ENCODE measurements around the gene PHETA2. TPM values are rescaled to one million over a fixed set of nuclear protein-coding genes. Genes with fewer than 3 reads are reported as not detected.

The PHETA2 gene
- total and polyA plus RNA-seq, 2 of the 13 experiments (the other 11 are each of a cell fraction or from before 2014, with no cell fraction given) = 0.07 TPM; not detected in 1

DNA sequence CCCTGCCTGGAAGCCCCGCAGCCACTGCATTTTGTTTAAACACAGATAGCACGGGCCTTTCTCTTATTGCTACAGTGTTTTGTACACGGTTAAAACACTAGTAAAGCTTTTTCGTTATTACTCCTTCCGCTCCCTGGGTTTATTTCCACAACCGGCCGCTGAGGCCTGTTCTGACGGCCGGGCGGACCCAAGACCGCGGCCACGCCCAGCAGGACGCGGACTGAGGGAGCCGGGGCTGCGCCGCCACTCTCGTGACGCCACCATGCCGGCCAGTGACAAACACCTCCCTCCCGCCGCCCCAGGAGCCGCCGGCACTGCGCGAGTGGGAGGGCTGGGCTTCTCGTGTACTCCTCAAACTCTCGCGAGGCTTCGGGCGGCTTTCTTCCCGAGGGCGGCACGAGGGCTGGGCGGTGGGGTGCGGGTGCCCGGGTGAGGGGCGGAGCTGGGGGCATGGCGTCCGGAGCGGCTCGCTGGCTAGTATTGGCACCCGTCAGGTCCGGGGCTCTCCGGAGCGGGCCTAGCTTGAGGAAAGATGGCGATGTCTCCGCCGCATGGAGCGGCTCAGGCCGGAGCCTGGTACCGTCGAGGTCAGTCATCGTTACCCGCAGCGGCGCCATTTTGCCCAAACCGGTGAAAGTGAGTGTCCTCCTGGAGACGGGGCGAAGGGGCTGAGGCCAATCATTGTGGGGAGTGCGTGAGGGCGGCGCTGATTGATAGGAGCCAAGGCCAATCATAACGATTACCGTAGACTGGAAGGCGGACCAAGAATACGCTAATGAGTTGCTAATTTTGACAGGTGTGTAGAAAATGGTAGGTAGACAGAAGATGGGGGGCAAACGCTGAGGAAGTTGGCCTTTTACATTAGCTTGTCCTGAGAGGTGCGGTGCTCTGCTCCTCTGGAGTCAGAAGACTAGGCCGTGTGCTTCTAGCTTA, 5.5 kb downstream of the PHETA2 start, which contains the start of gene SMDT1 (continued):
- TF ChIP-seq FOXJ3 (CRISPR knock-in tag; IDR thresholded peaks at IDR 0.05; ENCODE audit: borderline replicate concordance) (peak; percentile 46; the same call in 1 of the 2 replicates), ATF7-NPFF (CRISPR knock-in tag; IDR thresholded peaks at IDR 0.05; ENCODE audit: low read depth) (no peak), SATB2 (CRISPR knock-in tag; IDR thresholded peaks at IDR 0.05) (no peak; the same call in 1 of the 2 replicates), ZNF530 (CRISPR knock-in tag; IDR thresholded peaks at IDR 0.05; ENCODE audit: low read depth) (no peak), ZNF510 (CRISPR knock-in tag; IDR thresholded peaks at IDR 0.05; ENCODE audit: low read depth) (peak; percentile 78; the same call in 1 of the 2 replicates), GATAD1 (CRISPR knock-in tag; IDR thresholded peaks at IDR 0.05) (peak; percentile 75; the same call in 1 of the 2 replicates), ZNF547 (CRISPR knock-in tag; IDR thresholded peaks at IDR 0.05) (peak; percentile 80; the same call in 1 of the 2 replicates), ZNF234 (CRISPR knock-in tag; conservative IDR thresholded peaks at IDR 0.05) (0 out of 2 replicates have a peak, but pooled peaks have one; percentile 42), ZNF484 (CRISPR knock-in tag; IDR thresholded peaks at IDR 0.05; ENCODE audit: borderline replicate concordance, low read depth) (no peak), RFX1 (IDR thresholded peaks at IDR 0.05) (peak; percentile 5; the same call in 1 of the 2 replicates), ZNF552 (CRISPR knock-in tag; IDR thresholded peaks at IDR 0.05; ENCODE audit: borderline replicate concordance) (no peak; the same call in 1 of the 2 replicates), ZC3H4 (CRISPR knock-in tag; IDR thresholded peaks at IDR 0.05; ENCODE audit: borderline replicate concordance) (no peak), FOXC1 (CRISPR knock-in tag; IDR thresholded peaks at IDR 0.05; ENCODE audit: borderline replicate concordance) (no peak), FOSL1 (CRISPR knock-in tag; IDR thresholded peaks at IDR 0.05; ENCODE audit: borderline replicate concordance) (no peak)
- TF ChIP-seq, protein P1, sequence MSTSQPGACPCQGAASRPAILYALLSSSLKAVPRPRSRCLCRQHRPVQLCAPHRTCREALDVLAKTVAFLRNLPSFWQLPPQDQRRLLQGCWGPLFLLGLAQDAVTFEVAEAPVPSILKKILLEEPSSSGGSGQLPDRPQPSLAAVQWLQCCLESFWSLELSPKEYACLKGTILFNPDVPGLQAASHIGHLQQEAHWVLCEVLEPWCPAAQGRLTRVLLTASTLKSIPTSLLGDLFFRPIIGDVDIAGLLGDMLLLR (CRISPR knock-in tag; IDR thresholded peaks at IDR 0.05) = no peak; the same call in 1 of the 2 replicates
- TF ChIP-seq, protein P2, sequence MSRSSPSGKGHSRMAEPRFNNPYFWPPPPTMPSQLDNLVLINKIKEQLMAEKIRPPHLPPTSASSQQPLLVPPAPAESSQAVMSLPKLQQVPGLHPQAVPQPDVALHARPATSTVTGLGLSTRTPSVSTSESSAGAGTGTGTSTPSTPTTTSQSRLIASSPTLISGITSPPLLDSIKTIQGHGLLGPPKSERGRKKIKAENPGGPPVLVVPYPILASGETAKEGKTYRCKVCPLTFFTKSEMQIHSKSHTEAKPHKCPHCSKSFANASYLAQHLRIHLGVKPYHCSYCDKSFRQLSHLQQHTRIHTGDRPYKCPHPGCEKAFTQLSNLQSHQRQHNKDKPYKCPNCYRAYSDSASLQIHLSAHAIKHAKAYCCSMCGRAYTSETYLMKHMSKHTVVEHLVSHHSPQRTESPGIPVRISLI (CRISPR knock-in tag; IDR thresholded peaks at IDR 0.05; ENCODE audit: borderline replicate concordance) = peak; percentile 49; the same call in 1 of the 2 replicates
- TF ChIP-seq, protein P3, sequence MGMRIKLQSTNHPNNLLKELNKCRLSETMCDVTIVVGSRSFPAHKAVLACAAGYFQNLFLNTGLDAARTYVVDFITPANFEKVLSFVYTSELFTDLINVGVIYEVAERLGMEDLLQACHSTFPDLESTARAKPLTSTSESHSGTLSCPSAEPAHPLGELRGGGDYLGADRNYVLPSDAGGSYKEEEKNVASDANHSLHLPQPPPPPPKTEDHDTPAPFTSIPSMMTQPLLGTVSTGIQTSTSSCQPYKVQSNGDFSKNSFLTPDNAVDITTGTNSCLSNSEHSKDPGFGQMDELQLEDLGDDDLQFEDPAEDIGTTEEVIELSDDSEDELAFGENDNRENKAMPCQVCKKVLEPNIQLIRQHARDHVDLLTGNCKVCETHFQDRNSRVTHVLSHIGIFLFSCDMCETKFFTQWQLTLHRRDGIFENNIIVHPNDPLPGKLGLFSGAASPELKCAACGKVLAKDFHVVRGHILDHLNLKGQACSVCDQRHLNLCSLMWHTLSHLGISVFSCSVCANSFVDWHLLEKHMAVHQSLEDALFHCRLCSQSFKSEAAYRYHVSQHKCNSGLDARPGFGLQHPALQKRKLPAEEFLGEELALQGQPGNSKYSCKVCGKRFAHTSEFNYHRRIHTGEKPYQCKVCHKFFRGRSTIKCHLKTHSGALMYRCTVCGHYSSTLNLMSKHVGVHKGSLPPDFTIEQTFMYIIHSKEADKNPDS (CRISPR knock-in tag; IDR thresholded peaks at IDR 0.05) = no peak
- TF ChIP-seq, protein P4, sequence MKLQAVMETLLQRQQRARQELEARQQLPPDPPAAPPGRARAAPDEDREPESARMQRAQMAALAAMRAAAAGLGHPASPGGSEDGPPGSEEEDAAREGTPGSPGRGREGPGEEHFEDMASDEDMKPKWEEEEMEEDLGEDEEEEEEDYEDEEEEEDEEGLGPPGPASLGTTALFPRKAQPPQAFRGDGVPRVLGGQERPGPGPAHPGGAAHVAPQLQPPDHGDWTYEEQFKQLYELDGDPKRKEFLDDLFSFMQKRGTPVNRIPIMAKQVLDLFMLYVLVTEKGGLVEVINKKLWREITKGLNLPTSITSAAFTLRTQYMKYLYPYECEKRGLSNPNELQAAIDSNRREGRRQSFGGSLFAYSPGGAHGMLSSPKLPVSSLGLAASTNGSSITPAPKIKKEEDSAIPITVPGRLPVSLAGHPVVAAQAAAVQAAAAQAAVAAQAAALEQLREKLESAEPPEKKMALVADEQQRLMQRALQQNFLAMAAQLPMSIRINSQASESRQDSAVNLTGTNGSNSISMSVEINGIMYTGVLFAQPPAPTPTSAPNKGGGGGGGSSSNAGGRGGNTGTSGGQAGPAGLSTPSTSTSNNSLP (IDR thresholded peaks at IDR 0.05; ENCODE audit: low read depth, low read length) = no peak
- TF ChIP-seq, protein P5, sequence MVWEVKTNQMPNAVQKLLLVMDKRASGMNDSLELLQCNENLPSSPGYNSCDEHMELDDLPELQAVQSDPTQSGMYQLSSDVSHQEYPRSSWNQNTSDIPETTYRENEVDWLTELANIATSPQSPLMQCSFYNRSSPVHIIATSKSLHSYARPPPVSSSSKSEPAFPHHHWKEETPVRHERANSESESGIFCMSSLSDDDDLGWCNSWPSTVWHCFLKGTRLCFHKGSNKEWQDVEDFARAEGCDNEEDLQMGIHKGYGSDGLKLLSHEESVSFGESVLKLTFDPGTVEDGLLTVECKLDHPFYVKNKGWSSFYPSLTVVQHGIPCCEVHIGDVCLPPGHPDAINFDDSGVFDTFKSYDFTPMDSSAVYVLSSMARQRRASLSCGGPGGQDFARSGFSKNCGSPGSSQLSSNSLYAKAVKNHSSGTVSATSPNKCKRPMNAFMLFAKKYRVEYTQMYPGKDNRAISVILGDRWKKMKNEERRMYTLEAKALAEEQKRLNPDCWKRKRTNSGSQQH (CRISPR knock-in tag; IDR thresholded peaks at IDR 0.05; ENCODE audit: low read depth) = no peak
